ENCODE results near the gene KRT7.
A peak's percentile ranks its signal among the peaks of the same experiment; 100 is the strongest.

Gene KRT7

DNA sequence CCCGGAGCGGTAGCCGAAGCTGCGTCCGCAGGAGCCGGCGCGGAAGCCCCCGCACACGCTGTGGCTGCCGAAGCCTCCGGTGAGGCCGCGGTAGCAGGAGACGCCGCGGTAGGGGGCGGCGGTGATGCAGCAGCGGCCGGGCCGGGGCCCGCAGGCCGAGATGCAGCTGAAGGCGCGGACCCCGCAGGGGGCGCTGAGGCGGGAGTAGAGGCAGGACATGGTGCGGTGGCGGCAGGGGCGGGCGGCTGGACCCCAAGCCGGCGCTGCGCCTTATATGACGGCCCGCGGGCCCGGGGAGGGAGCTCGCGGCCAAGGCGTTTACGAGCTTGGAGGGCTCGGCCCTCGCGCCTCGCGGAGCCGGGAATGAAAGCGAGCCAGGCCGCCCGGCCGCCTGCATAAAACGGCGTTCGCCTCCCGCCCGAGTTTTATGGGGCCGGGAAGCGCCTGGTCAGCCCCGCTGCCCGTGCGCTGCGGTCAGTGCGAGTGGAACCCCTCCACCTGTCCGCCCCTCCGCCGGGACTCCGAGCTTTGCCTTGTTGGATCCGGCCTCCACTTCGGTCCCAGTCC, 25.4 kb downstream of the KRT7 start:
- DNase-seq = no peak

- DNase-seq = no peak
Observed at GRCh38 chr12:52259657-52260243, 26.7 kb downstream of the KRT7 start.

- no peak for DNase-seq
Observed at GRCh38 chr12:52260361-52261207, 27.5 kb downstream of the KRT7 start.

DNA sequence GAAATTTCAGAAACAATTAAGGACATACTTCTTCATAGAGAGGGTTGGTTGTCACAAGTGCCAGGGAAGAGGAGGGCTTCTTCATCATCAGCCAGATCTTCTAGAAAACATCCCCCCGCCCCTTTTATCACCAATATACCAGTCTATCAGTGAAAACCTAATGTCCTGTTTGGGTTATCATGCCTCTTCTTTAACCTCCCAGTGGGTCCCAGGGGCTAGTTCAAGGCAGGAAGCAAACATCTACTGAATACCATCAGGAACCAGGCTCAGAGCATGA, 28.1 kb downstream of the KRT7 start:
- no peak for DNase-seq

- no peak for DNase-seq
Observed at GRCh38 chr12:52262286-52262685, 29.2 kb downstream of the KRT7 start.

- no peak for DNase-seq
Observed at GRCh38 chr12:52263761-52264434, 30.9 kb downstream of the KRT7 start.

DNA sequence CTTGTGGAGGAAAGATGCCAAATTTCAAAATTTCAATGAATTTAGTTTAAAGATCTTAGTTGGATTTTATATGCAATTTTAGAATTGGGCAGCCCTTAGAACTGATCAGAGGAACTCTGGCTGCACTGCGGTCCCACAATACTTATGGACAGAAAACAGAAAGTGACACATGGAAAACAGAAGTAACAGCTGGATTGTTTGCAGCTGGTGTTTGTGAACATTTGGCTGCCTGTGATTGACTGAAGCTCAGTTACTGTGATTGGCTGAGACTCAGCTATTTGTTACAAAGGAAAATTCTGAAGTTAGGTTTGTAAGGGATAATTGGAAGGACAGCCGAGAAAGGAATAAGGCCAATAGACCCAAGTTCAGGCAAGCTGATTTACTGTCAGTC, 31.4 kb downstream of the KRT7 start:
- no peak for DNase-seq

GRCh38 chr12:52266514-52266913, 33.5 kb downstream of the KRT7 start:
- DNase-seq = no peak

DNA sequence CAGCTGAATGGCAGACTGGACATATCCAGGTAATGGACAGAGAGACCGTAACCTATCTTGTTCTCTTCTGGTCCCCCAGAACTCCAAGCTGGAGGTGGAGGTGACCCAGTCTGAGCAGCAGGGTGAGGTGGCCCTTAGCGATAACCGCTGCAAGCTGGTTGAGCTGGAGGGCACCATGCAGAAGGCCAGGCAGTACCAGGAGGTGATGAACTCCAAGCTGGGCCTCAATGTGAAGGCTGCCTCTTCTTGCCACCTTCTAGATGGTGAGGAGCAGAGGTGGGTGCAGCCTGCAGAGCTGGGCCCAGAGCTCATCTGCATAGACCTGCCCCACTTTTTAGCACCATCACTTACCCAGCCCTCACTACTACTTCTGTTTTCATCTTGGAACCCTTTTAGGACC, 34.2 kb downstream of the KRT7 start:
- no peak for DNase-seq

GRCh38 chr12:52267699-52268098, 34.7 kb downstream of the KRT7 start:
- no peak for DNase-seq

- DNase-seq = no peak
Observed at GRCh38 chr12:52268212-52268611, 35.2 kb downstream of the KRT7 start.

- DNase-seq = no peak
Observed at GRCh38 chr12:52270541-52271070, 37.6 kb downstream of the KRT7 start.

- no peak for DNase-seq
Observed at GRCh38 chr12:52271158-52271557, 38.1 kb downstream of the KRT7 start.

DNA sequence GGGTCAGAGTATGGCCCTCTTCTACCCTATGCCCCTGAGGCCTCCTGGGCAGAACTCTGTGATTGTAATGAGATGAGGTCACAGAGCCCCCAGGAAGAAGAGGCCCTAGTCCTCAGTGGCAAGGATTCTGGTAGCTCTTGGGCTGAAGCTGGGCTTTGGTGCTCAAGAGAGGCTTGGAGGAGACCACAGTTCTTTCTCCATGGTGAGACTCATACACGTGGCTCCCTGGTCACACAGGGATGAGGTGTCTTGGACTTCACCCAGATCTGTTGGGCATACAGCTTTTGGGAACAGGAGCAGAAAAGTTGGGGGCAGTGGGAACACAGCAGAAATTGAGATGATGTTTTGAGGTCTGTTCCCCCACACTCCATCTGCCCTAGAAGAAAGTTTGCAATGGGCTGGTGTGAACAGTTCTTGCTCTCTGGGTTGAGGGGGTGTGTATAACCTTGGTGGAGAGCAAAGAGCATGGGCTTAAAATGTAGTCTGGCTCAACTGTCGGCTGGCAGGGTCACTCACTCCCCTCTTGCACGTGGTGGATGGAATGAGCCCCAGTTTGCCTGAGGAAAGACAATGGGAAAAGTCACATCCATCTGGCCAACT, 41.6 kb downstream of the KRT7 start, which contains the start of gene KRT86:
Gene KRT86 (plus strand): TSS at position 125 of the 600 bp plus-strand sequence. CDS start 27,272 bp downstream, outside the sequence.
- DNase-seq = no peak

DNA sequence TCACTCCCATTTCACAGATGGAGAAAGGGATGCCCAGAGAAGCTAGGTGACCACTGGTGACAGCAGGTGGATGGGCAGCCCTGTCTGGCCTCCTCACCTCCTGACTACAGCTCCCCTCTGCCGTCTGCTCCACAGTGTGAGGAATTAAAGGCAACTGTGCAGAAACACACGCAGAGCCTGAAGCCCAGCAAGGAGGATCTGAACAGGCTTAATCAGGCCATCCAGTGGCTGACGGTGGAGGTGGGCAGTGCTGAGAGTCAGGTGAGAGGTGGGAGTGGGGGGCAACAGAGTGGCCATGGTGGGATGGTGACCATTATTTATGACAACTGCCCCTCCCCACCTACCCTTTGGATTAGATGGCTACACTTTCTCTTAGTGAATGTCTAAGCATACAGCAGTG, 42.6 kb downstream of the KRT7 start:
- no peak for DNase-seq

DNA sequence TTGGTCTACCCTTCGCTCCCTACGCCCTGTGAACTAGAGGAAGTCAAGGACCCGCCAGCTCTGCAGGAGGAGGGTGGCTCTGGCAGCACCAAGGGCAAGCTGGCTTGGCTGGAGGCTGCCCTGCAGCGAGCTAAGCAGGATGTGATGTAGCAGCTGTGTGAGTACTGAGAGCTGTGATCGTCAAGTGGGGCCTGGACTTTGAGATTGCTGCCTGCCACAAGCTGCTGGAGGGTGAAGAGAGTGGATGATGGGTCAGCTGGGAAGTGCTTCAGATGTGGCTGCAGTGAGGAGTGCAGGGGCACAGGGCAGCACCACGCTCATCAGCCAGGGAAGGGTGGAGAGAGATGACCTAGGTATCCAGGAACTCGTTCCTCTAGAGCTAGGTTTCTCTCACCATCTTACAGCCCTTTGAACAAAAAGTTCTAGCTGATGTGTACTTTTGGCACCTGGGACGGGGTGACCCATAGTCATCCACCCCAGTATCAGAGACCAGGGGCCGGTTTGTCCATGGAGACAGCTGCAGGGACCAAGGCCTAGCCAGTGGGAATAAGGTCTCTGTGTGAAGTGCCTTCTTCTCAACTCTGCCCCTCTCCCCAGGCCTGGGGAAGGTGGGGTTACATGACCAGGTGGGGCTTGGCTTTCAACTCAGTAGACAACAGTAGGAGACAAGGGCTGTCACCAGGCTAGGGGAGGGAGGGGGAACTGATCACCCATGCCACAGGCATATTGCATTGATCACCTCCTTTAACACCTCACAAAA, 44.6 kb downstream of the KRT7 start:
- DNase-seq = no peak

- DNase-seq = peak; percentile 72
Observed at GRCh38 chr12:52278575-52279421, 45.8 kb downstream of the KRT7 start.

DNA sequence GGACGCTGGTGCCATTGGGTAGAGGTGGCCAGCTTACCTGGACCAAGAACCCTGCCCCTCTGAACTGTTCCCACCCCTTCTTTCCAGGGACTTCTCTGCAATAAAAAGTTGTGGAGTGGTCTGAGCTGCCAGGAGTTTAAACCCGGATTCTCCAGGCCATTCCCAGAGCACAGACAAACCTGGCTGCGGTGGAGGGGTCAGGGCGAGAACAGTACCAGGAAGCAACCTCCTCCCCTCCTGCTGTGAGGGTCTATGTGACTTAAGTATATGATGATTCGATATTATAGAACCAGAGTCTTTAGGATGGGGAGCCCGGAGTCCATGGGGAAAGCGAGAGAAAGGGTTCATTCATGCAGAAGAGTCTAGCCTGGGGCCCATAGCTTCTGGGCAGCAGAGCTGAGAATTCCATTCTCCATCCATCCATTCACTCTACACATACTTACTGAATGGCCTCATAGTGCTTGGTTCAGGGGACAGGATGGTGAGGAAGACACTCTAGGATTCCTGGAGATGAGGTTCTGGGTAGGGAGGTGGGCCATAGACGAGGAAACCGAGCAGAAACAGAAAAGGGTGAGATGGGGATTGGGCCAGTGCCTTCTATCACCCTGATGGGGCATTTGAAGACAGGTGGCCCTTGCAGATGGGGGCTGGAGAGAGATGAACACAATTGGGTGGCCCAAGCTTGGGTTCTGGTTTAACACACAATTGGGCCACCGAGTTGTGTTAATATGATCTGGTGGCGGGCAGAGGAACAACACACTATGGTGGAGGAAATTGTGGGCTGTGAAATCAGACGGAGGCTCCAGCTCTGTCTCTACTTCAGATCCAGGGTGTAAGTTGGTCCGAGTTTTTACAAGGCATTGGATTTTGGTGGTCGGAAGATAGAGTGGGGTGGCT, 46.6 kb downstream of the KRT7 start:
- DNase-seq = no peak

GRCh38 chr12:52280319-52280795, 47.3 kb downstream of the KRT7 start:
- no peak for DNase-seq

Data from CD4-positive, alpha-beta T cell treated with Interleukin-6 for 4 hours (primary cell).